GM21619 (cell line): ENCODE measurements around the gene KBTBD4.
A peak's percentile ranks its signal among the peaks of the same experiment; 100 is the strongest.
"Not testable (repeated sequence)": the region's sequence is repeated elsewhere in the genome, so short reads cannot be mapped to it uniquely, and the experiment has no call there.

Experiments
- ATAC-seq: cut with Tn5 transposase; IDR thresholded peaks from one replicate; pipeline ENCODE4 v1.9.1; 2021; ENCODE audit not compliant: unreplicated experiment

The KBTBD4 gene

GRCh38 chr11:47564366-47564765, 14.4 kb downstream of the KBTBD4 start:
- ATAC-seq, result not testable (repeated sequence)

- not testable (repeated sequence) for ATAC-seq
These were observed 16.4 kb downstream of the KBTBD4 start for GRCh38 chr11:47562393-47562792.

GRCh38 chr11:47560426-47560825, 18.3 kb downstream of the KBTBD4 start:
- ATAC-seq, result no peak

- no peak for ATAC-seq
These were observed 20.1 kb downstream of the KBTBD4 start for GRCh38 chr11:47558695-47559094.

DNA sequence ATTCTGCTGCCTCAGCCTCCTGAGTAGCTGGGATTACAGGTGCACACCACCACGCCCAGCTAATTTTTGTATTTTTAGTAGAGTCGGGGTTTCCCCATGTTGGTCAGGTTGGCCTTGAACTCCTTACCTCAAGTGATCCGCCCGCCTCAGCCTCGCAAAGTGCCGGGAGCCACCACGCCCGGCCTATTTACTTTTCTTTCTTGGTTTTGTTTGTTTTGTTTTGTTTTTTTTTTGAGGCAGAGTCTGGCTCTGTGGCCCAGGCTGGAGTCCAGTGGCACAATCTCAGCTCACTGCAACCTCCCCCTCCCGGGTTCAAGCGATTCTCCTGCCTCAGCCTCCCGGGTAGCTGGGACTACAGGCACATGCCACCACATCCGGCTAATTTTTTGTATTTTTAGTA, 21.8 kb downstream of the KBTBD4 start:
- not testable (repeated sequence) for ATAC-seq

- ATAC-seq, result peak; percentile 22
These were observed 25.4 kb downstream of the KBTBD4 start for GRCh38 chr11:47553406-47553743.

DNA sequence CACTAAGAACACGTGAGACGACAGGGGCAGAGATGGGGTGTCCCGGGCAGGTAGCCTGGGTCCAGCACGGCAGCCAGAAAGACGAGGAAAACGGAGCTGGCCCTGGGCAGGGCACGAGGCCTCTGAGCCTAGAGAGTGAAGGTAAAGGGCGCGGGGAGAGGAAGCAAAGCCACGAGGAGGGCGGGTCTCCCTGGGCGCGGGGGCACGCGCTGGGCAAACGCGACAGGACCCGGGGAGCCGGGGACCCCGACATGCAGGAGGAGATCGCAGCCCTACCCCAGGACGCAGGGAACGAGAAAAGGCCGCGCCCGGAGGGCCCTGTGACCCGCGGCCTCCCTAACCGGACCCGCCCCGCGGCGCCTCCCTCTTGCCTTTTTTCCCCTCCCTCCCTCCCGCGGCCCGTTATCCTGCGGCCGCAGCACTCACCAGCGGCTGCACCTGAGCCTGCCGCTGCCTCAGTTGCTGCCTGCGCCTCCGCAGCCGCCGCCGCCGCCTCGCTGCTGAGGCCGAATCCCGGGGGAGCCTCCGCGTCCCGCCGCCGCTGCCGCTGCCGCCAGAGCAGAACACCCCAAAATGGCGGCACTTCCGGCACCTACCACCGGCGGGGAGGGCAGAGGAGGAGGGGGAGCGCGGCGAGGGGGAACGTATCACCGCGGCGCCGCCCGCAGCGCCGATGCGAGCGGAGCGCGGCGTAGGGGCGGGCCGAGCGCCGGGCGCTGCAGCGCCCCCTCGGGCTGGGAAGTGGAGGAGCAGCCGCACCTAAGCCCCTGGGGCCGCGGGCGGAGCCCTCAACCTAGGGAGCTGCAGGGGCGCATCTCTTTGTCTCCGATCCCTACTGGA, 26.0 kb downstream of the KBTBD4 start, which contains the start of gene CELF1:
Gene CELF1 (minus strand): TSS at position 567 of the 840 bp plus-strand sequence. CDS start 53,609 bp downstream, outside the sequence.
- peak; percentile 85 for ATAC-seq

GRCh38 chr11:47552056-47552565, 26.7 kb downstream of the KBTBD4 start:
- peak; percentile 4 for ATAC-seq

DNA sequence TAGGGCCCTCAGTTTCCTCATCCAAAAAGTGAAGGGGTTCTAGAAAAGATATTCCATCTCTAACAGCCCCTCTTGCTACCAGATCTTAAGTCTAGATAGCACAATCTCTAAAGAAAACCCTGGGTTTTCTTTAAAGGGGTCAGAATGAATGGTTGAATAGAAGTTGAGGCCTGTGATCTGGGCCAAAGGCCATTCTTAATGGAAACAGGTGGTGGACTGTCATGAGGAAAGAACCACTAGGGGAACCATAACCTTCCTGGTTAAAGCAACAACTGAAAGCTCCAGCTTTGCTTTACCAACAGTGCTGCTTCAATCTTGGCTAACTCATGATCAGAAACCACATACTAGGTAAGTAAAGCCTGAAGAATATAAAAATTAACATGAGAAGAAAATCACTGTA, 27.7 kb downstream of the KBTBD4 start:
- ATAC-seq, result no peak

DNA sequence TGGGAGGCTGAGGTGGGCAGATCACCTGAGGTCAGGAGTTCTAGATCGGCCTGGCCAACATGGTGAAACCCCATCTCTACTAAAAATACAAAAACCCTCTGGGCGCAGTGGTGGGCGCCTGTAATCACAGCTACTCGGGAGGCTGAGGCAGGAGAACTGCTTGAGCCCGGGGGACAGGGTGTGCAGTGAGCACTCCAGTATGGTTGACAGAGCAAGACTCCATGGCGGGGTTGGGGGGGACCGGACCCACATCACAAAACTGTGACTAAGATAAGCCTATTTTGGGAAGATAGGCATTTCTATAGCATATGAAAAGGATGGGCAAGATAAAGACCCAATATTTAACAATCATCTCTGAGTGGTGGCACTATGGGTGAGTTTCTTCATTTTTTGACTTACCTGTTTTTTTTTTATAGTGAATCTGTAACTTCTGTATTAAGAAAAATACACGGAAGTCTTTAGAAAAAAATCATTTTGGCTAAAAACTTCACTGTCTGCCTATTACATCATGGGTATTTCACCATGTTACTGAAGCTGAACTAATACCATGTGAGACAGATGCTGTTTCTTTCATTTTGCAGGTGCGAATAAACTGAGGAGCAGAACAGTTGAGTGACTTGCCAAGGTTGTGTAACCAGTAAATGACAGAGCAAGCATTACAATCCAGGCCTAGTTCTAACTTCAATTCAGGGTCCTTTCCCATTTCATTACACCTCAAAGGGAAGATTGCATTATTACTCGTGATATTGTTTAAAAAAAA, 28.3 kb downstream of the KBTBD4 start:
- no peak for ATAC-seq

GRCh38 chr11:47546274-47546673, 32.5 kb downstream of the KBTBD4 start:
- not testable (repeated sequence) for ATAC-seq

- no peak for ATAC-seq
These were observed 33.5 kb downstream of the KBTBD4 start for GRCh38 chr11:47545298-47545697.

DNA sequence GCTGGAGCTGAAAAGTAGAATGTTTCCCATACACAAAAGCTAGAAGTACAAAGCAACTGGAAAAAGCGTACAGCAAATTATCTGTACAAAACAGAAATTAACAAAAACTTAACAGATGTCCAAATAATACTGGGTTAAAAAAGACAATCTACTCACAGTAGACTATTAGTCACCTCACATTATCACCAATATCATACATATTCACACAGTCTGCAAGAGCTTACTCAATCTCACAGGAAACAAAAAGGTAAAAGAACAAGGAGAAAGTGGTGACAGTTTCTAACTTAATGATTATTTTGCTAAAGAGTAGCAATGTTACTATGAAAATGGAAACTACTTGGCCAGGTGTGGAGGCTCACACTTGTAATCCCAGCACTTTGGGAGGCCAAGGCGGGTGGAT, 37.7 kb downstream of the KBTBD4 start:
- ATAC-seq, result no peak

- no peak for ATAC-seq
These were observed 39.1 kb downstream of the KBTBD4 start for GRCh38 chr11:47539681-47540039.

GRCh38 chr11:47538741-47539565, 39.8 kb downstream of the KBTBD4 start:
- no peak for ATAC-seq

DNA sequence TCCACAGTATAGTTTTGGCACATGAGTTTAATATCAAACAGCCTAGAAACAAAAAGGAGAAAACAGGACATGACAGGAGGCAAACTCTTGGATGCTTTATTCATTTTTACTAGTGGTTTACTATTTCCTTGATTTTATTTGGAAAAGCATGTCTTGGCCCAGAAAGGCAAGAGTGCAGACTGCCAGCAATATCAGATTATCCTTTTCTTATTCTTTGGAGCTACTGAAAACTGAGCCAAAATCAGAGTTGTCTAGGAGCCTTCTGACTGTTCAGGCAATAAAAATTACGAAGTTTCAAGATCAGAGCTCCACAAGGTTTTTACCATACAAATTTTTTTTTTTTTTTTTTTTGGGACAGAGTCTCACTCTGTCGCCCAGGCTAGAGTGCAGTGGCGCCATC, 41.9 kb downstream of the KBTBD4 start:
- ATAC-seq, result no peak

GRCh38 chr11:47534704-47535251, 44.0 kb downstream of the KBTBD4 start:
- no peak for ATAC-seq

GRCh38 chr11:47533690-47534151, 45.0 kb downstream of the KBTBD4 start:
- no peak for ATAC-seq

GRCh38 chr11:47532597-47533213, 46.1 kb downstream of the KBTBD4 start:
- ATAC-seq, result no peak

DNA sequence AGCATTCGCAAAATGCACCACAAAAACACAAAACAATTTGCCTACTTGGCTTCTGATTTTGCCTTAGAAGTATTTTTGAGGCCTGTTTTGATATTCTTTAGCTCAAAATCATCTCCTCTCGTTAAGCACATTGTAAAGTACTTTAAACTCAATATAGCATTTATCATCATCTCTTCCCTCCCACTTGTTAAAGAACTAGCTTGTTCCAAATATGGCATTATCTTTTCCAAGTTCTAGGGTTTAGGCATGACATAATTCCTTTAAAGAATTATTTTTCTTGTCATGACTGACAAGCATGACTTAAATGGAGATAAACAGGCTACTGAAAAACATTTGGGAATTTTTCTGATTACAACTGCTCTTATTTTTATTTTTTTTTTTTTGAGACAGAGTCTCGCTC, 47.1 kb downstream of the KBTBD4 start:
- no peak for ATAC-seq
